Neural cell (in vitro differentiated cells): ENCODE results near the gene LDHAL6B. TPM values are rescaled to one million over a fixed set of nuclear protein-coding genes. Genes with fewer than 3 reads are reported as not detected.

Source experiments
- H2AFZ ChIP-seq: fragments of 200-600, 300-800 bp; sonication (generic), shearing (Covaris generic); 2 replicates; pipeline ENCODE4 v1.6.0; 2014; ENCODE audit warnings: low read depth, mild to moderate bottlenecking, antibody characterized with exemption, low read length, moderate library complexity
- H3F3A ChIP-seq: fragments of 200-600 bp; shearing (Covaris generic); 2 replicates; pipeline ENCODE4 v1.6.1; 2016; ENCODE audit warnings: mild to moderate bottlenecking, moderate library complexity, mixed read lengths, antibody characterized with exemption, low read length; ENCODE audit not compliant: insufficient read depth, poor library complexity, severe bottlenecking
- H3K27ac ChIP-seq: fragments of 200-600, 300-800 bp; sonication (generic), shearing (Covaris generic); 2 replicates; pipeline ENCODE4 v1.5.1; 2014; ENCODE audit warnings: mild to moderate bottlenecking, low read length, moderate library complexity
- H3K27me3 ChIP-seq: fragments of 300-800, 200-600 bp; sonication (generic), shearing (Covaris generic); 2 replicates; pipeline ENCODE4 v1.6.0; 2014; ENCODE audit warnings: mild to moderate bottlenecking, low read depth, low read length, moderate library complexity; ENCODE audit not compliant: insufficient read depth
- H3K36me3 ChIP-seq: fragments of 300-800, 200-600 bp; sonication (generic), shearing (Covaris generic); 2 replicates; pipeline ENCODE4 v1.5.1; 2014; ENCODE audit warnings: mild to moderate bottlenecking, antibody characterized with exemption, low read length, moderate library complexity; ENCODE audit not compliant: insufficient read depth
- H3K4me2 ChIP-seq: fragments of 300-800, 200-600 bp; sonication (generic), shearing (Covaris generic); 2 replicates; pipeline ENCODE4 v1.6.0; 2014; ENCODE audit warnings: mild to moderate bottlenecking, low read length
- H3K4me3 ChIP-seq: fragments of 300-800, 200-600 bp; sonication (generic), shearing (Covaris generic); 2 replicates; pipeline ENCODE4 v1.5.1; 2014; ENCODE audit warnings: mild to moderate bottlenecking, low read length, moderate library complexity
- H3K79me2 ChIP-seq: fragments of 200-600 bp; shearing (Covaris generic); replicated peaks from 2 replicates; pipeline ENCODE4 v1.6.0; 2014; ENCODE audit warnings: mild to moderate bottlenecking, low read length, moderate library complexity; ENCODE audit not compliant: insufficient read depth
- H3K9ac ChIP-seq: fragments of 300-800, 200-600 bp; sonication (generic), shearing (Covaris generic); 2 replicates; pipeline ENCODE4 v1.6.1; 2016; ENCODE audit warnings: mild to moderate bottlenecking, low read length, mixed read lengths
- H3K9me2 ChIP-seq: fragments of 200-600 bp; shearing (Covaris generic); 2 replicates; pipeline ENCODE4 v1.6.1; 2016; ENCODE audit warnings: mild to moderate bottlenecking, low read length, mixed read lengths; ENCODE audit not compliant: insufficient read depth
- H3K9me3 ChIP-seq: fragments of 200-600, 300-800 bp; sonication (generic), shearing (Covaris generic); 2 replicates; pipeline ENCODE4 v1.6.1; 2016; ENCODE audit warnings: mild to moderate bottlenecking, mixed run types, low read length, moderate library complexity, mixed read lengths
- H4K20me1 ChIP-seq: fragments of 200-600 bp; shearing (Covaris generic); 2 replicates; pipeline ENCODE4 v1.6.1; 2016; ENCODE audit warnings: mild to moderate bottlenecking, mixed run types; ENCODE audit not compliant: insufficient read depth
- CTCF ChIP-seq: fragments of 450-650 bp; IDR thresholded peaks from 2 replicates; pipeline ENCODE4 v1.5.1; 2014; ENCODE audit warnings: antibody characterized with exemption, mild to moderate bottlenecking, moderate library complexity; ENCODE audit not compliant: poor library complexity, severe bottlenecking
- EP300 ChIP-seq: fragments of 450-650 bp; conservative IDR thresholded peaks from 2 replicates; pipeline ENCODE4 v1.6.1; 2014; ENCODE audit warnings: antibody characterized with exemption, mild to moderate bottlenecking, moderate library complexity; ENCODE audit not compliant: poor library complexity, severe bottlenecking
- EZH2 ChIP-seq: fragments of 200-600, 300-800 bp; shearing (Covaris generic), sonication (generic); IDR thresholded peaks from 2 replicates; pipeline ENCODE4 v1.6.1; 2014; ENCODE audit warnings: antibody characterized with exemption, low read length, borderline replicate concordance, mild to moderate bottlenecking; ENCODE audit not compliant: insufficient read depth, poor library complexity, severe bottlenecking
- MXI1 ChIP-seq: fragments of 450-650 bp; conservative IDR thresholded peaks from 2 replicates; pipeline ENCODE4 v1.6.1; 2014; ENCODE audit warnings: antibody characterized with exemption, mild to moderate bottlenecking; ENCODE audit not compliant: poor library complexity, severe bottlenecking
- POLR2AphosphoS5 ChIP-seq: IDR thresholded peaks from 2 replicates; pipeline ENCODE4 v1.6.1; 2012
- RAD21 ChIP-seq: fragments of 450-650 bp; conservative IDR thresholded peaks from 2 replicates; pipeline ENCODE4 v1.6.1; 2014; ENCODE audit warnings: antibody characterized with exemption, mild to moderate bottlenecking, moderate library complexity
- REST ChIP-seq: IDR thresholded peaks from 2 replicates; pipeline ENCODE4 v1.6.1; 2012; ENCODE audit warnings: borderline replicate concordance
- SMC3 ChIP-seq: fragments of 450-650 bp; conservative IDR thresholded peaks from 2 replicates; pipeline ENCODE4 v1.6.1; 2014; ENCODE audit warnings: antibody characterized with exemption, mild to moderate bottlenecking, moderate library complexity; ENCODE audit not compliant: poor library complexity
- TAF1 ChIP-seq: IDR thresholded peaks from 2 replicates; pipeline ENCODE4 v1.6.1; 2012; ENCODE audit warnings: low read depth
- polyA minus RNA-seq: library from RNA; depleted of rRNA, polyadenylated mRNA; stranded (reverse); fragments of >200 nt; gene quantifications from 2 replicates; pipeline ENCODE4 v1.2.3, GENCODE V29; 2014
- polyA plus RNA-seq: library from polyadenylated mRNA; depleted of rRNA; stranded (reverse); fragments of >200 nt; gene quantifications from 2 replicates; pipeline ENCODE4 v1.2.3, GENCODE V29; 2014

Gene LDHAL6B
- polyA plus RNA-seq (not detected in 2 replicates), polyA minus RNA-seq (not detected in 2 replicates)

- H3K27ac ChIP-seq, result no peak within 1 kb of the TSS
- H3K9ac ChIP-seq, result no peak within 1 kb of the TSS
- H4K20me1 ChIP-seq, result no peaks in the 10 kb centered on the region
- H3K9me3 ChIP-seq, result no peaks in the 10 kb centered on the region
- no peaks in the 10 kb centered on the region for H3K79me2 ChIP-seq
- H3K4me2 ChIP-seq, result no peak within 1 kb of the TSS
- no peaks in the 10 kb centered on the region for H3K27me3 ChIP-seq
- TF ChIP-seq SMC3, result no peak
- TF ChIP-seq RAD21, result no peak
- no peak for TF ChIP-seq TAF1
- no peak for TF ChIP-seq REST
- TF ChIP-seq POLR2AphosphoS5, result no peak
- TF ChIP-seq EZH2, result no peak
- no peak for TF ChIP-seq MXI1
- H3K9me2 ChIP-seq, result no peaks in the 10 kb centered on the region
- H3K4me3 ChIP-seq, result no peak within 1 kb of the TSS
- no peaks in the 10 kb centered on the region for H3F3A ChIP-seq
- no peaks in the 10 kb centered on the region for H3K36me3 ChIP-seq
- no peak within 1 kb of the TSS for H2AFZ ChIP-seq
These were observed at the start of gene LDHAL6B for GRCh38 chr15:59206623-59207183. Gene LDHAL6B (plus strand): TSS chr15:59206843. CDS start chr15:59206941, 98 bp downstream.

GRCh38 chr15:59157396-59157795 lies 49.2 kb upstream of the LDHAL6B start:
- Histone ChIP-seq H3K36me3 (no peaks in the 10 kb centered on the region), H3K27ac (no peak overlapping the region), H3K9me3 (no peaks in the 10 kb centered on the region), H2AFZ (no peak overlapping the region), H3K4me3 (no peak overlapping the region), H3K9ac (no peak overlapping the region), H3K9me2 (no peaks in the 10 kb centered on the region), H4K20me1 (no peaks in the 10 kb centered on the region), H3K27me3 (no peaks in the 10 kb centered on the region), H3K4me2 (no peak overlapping the region), H3F3A (no peaks in the 10 kb centered on the region), H3K79me2 (no peaks in the 10 kb centered on the region)
- no peak for TF ChIP-seq REST
- no peak for TF ChIP-seq SMC3
- TF ChIP-seq EP300, result no peak
- no peak for TF ChIP-seq POLR2AphosphoS5
- TF ChIP-seq CTCF, result no peak
- no peak for TF ChIP-seq RAD21
- TF ChIP-seq MXI1, result no peak
- no peak for TF ChIP-seq TAF1
- no peak for TF ChIP-seq EZH2
